ENCODE data around the gene CRX. TPM values are rescaled to one million over a fixed set of nuclear protein-coding genes. Genes with fewer than 3 reads are reported as not detected.

The CRX gene
- total RNA-seq, 2 experiments from 2014 or later, result not detected

- CTCF ChIA-PET, result no interaction called here
These were observed 69.3 kb downstream of the CRX start for GRCh38 chr19:47890865-47891621.

GRCh38 chr19:47891622-47891922 lies 69.8 kb downstream of the CRX start:
- POLR2A ChIA-PET, result interaction anchor here (0.6 kb wide), 1 partner anchor 134 kb away, joined by 3 read pairs; no protein-coding TSS in a partner anchor
- ATAC-seq, result no peak
- CTCF ChIA-PET, result interaction anchor here (0.7 kb wide), 1 partner anchor 23 kb away, joined by 3 read pairs; no protein-coding TSS in a partner anchor
- Mint-ChIP-seq H3K27ac (no peak overlapping the region), H3K4me1 (no peaks in the 10 kb centered on the region), H3K9me3 (ENCODE audit: low read depth) (peaks cover 12% of the 10 kb centered on the region), H3K27me3 (no peaks in the 10 kb centered on the region), H3K4me3 (no peak overlapping the region), H3K36me3 (ENCODE audit: low read depth) (no peaks in the 10 kb centered on the region)
- DNase-seq, result no peak
- intact Hi-C loops (cut with DNase I, micrococcal nuclease), result no loop called here

More at GRCh38 chr19:47890865-47891621, 69.3 kb downstream of the CRX start:
- intact Hi-C loops (cut with DNase I, micrococcal nuclease), result no loop called here
- POLR2A ChIA-PET, result interaction anchor here (0.6 kb wide), 1 partner anchor 133 kb away, joined by 3 read pairs; no protein-coding TSS in a partner anchor
- ATAC-seq (no peak), DNase-seq (no peak)
- H3K9me3 Mint-ChIP-seq (ENCODE audit: low read depth), result peaks cover 7% of the 10 kb centered on the region
- no peak overlapping the region for H3K4me3 Mint-ChIP-seq
- H3K36me3 Mint-ChIP-seq (ENCODE audit: low read depth), result no peaks in the 10 kb centered on the region
- no peak overlapping the region for H3K27ac Mint-ChIP-seq
- peaks cover 3% of the 10 kb centered on the region for H3K27me3 Mint-ChIP-seq
- H3K4me1 Mint-ChIP-seq, result no peaks in the 10 kb centered on the region

- DNase-seq (no peak), ATAC-seq (no peak)
- no peak overlapping the region for H3K4me3 Mint-ChIP-seq
- intact Hi-C loops (cut with DNase I, micrococcal nuclease), result no loop called here
- no peaks in the 10 kb centered on the region for H3K4me1 Mint-ChIP-seq
- H3K27me3 Mint-ChIP-seq, result no peaks in the 10 kb centered on the region
- H3K27ac Mint-ChIP-seq, result no peak overlapping the region
- ChIA-PET CTCF (interaction anchor here (0.7 kb wide), 1 partner anchor 23 kb away, joined by 3 read pairs; no protein-coding TSS in a partner anchor), POLR2A (no interaction called here)
- no peaks in the 10 kb centered on the region for H3K36me3 Mint-ChIP-seq (ENCODE audit: low read depth)
- H3K9me3 Mint-ChIP-seq (ENCODE audit: low read depth), result peaks cover 12% of the 10 kb centered on the region
These were observed 70.4 kb downstream of the CRX start for GRCh38 chr19:47891923-47892666.

Other genes starting within 250 kb of the CRX start
- under 1 TPM; 0.11 to 0.14 TPM for gene ZNF541, start 248.8 kb upstream of the CRX start, total RNA-seq
- 10 to 100 TPM in 1 of 2 experiments, 1 to 10 TPM in 1; 9.8 to 13.3 TPM for gene BICRA, start 212.8 kb upstream of the CRX start, total RNA-seq
- gene EHD2, start 108.5 kb upstream of the CRX start, total RNA-seq, result 1 to 10 TPM; 1.6 to 2.5 TPM
- 100 to 1,000 TPM; 317 to 374 TPM for gene NOP53, start 76.4 kb upstream of the CRX start, total RNA-seq
- gene SELENOW, start 43.2 kb upstream of the CRX start, total RNA-seq, result 100 to 1,000 TPM; 150 to 178 TPM
- not detected for gene TPRX1, start 17.4 kb upstream of the CRX start, total RNA-seq
- gene TPRX2, start 37.3 kb downstream of the CRX start, total RNA-seq, result not detected
- not detected for gene SULT2A1, start 64.4 kb downstream of the CRX start, total RNA-seq
- gene BSPH1, start 170.2 kb downstream of the CRX start, total RNA-seq, result not detected
- not detected for gene ELSPBP1, start 172.7 kb downstream of the CRX start, total RNA-seq
- gene CABP5, start 222.1 kb downstream of the CRX start, total RNA-seq, result not detected

Data from activated CD4-positive, alpha-beta T cell treated with anti-CD3 and anti-CD28 coated beads for 36 hours (primary cell).